K562 (cell line): ENCODE measurements around the gene SPATA2L. TPM values are rescaled to one million over a fixed set of nuclear protein-coding genes. Genes with fewer than 3 reads are reported as not detected.
A peak's percentile ranks its signal among the peaks of the same experiment; 100 is the strongest.

Source experiments
- BHLHE40 ChIP-seq: IDR thresholded peaks from 2 replicates; pipeline ENCODE4 v1.6.1; 2011; ENCODE audit warnings: low read length, improper control_type of control experiment
- E4F1 ChIP-seq: fragments of 250-450 bp; sonication (Bioruptor Pico); IDR thresholded peaks from 2 replicates; pipeline ENCODE4 v1.5.0; 2021; ENCODE audit warnings: mild to moderate bottlenecking, borderline replicate concordance
- ETV5 ChIP-seq: sonication (generic); formaldehyde crosslinking; IDR thresholded peaks from 2 replicates; pipeline ENCODE4 v1.4.0; 2020; ENCODE audit warnings: low read depth, mild to moderate bottlenecking, missing genetic modification reagents
- HDAC1 ChIP-seq, 2 experiments: fragments of 450-650 bp; IDR thresholded peaks; 2 replicates each; pipeline ENCODE4 v1.6.1; 2016 to 2017; ENCODE audit warnings: inconsistent platforms in 1 of 2, mild to moderate bottlenecking in 1 of 2, moderate library complexity in 1 of 2
- HDGF ChIP-seq: fragments of 450-650 bp; IDR thresholded peaks from 2 replicates; pipeline ENCODE4 v1.6.1; 2016
- ID3 ChIP-seq, 2 experiments: fragments of 250-450 bp in 1 of 2; fragments of 450-650 bp in 1 of 2; sonication (Bioruptor Pico) in 1 of 2; IDR thresholded peaks; 2 replicates each; pipeline versions ENCODE4 v1.6.1 to v1.8.0; 2016 to 2021; ENCODE audit warnings: mild to moderate bottlenecking in 2 of 2, moderate library complexity in 2 of 2, missing compliant biosample characterization in 1 of 2, missing genetic modification characterization in 1 of 2
- NEUROD1 ChIP-seq: fragments of 150-350 bp; IDR thresholded peaks from 2 replicates; pipeline ENCODE4 v1.6.1; 2014; ENCODE audit warnings: borderline replicate concordance, low read length, low read depth; ENCODE audit not compliant: partially characterized antibody
- POLR2AphosphoS5 ChIP-seq: IDR thresholded peaks from 2 replicates; pipeline ENCODE4 v1.6.1; 2011; ENCODE audit warnings: mild to moderate bottlenecking, low read depth, low read length, moderate library complexity; ENCODE audit not compliant: control insufficient read depth, insufficient read depth
- RBM14 ChIP-seq: fragments of 200-400 bp; formaldehyde crosslinking; IDR thresholded peaks from 2 replicates; pipeline ENCODE4 v1.6.1; 2018; ENCODE audit warnings: low read depth, mild to moderate bottlenecking, low read length, moderate library complexity, borderline replicate concordance; ENCODE audit not compliant: insufficient read depth
- RUNX1 ChIP-seq: sonication (generic); IDR thresholded peaks from 2 replicates; pipeline ENCODE4 v1.6.1; 2016; ENCODE audit warnings: antibody characterized with exemption, low read depth
- SMC3 ChIP-seq: conservative IDR thresholded peaks from 2 replicates; pipeline ENCODE4 v1.6.1; 2011; ENCODE audit warnings: low read depth, low read length, improper control_type of control experiment; ENCODE audit not compliant: insufficient read depth
- TAF7 ChIP-seq: fragments of 450-650 bp; IDR thresholded peaks from 2 replicates; pipeline ENCODE4 v1.6.1; 2016; ENCODE audit warnings: missing genetic modification characterization, missing compliant biosample characterization
- XRCC4 ChIP-seq: IDR thresholded peaks from one replicate; pipeline ENCODE4 v1.6.1; 2011; ENCODE audit not compliant: insufficient read depth, insufficient read length; ENCODE audit errors: extremely low read depth
- ZBTB11 ChIP-seq, 3 experiments: fragments of 200-800 bp in 1 of 3; fragments of 250-450 bp in 1 of 3; fragments of 450-650 bp in 1 of 3; sonication (Bioruptor Pico) in 1 of 3; sonication (Bioruptor generic) in 1 of 3; formaldehyde crosslinking in 1 of 3; IDR thresholded peaks; 2 replicates each; pipeline versions ENCODE4 v1.6.1 to v1.8.0; 2016 to 2022; ENCODE audit warnings: mild to moderate bottlenecking in 2 of 3, missing genetic modification characterization in 2 of 3, missing compliant biosample characterization in 1 of 3, moderate library complexity in 1 of 3
- ZMIZ1 ChIP-seq, 2 experiments: fragments of 150-350 bp in 1 of 2; IDR thresholded peaks; 2 replicates each; pipeline ENCODE4 v1.6.1; 2012 to 2016; ENCODE audit warnings: low read depth in 2 of 2, low read length in 2 of 2, mild to moderate bottlenecking in 1 of 2, moderate library complexity in 1 of 2
- polyA plus RNA-seq, 8 experiments: library from polyadenylated mRNA; depleted of rRNA in 4 of 8; stranded (reverse) in 5 of 8; unstranded in 3 of 8; fragments of >200 nt; fragmentation: Nextera tagmentation in 2 of 8; fragmentation: Illumina TruSeq in 1 of 8; extraction: Ambion mirVana in 2 of 8; extraction: Trizol in 1 of 8; gene quantifications; 2 replicates each; pipeline versions ENCODE4 v1.2.1 to v1.2.3, GENCODE V29; 2011 to 2014; ENCODE audit warnings: inconsistent platforms in 1 of 8, missing spikeins in 1 of 8
- total RNA-seq, 7 experiments: library from RNA; depleted of rRNA in 6 of 7; stranded (reverse); fragments of >200 nt in 6 of 7; fragmentation: Illumina TruSeq in 2 of 7; extraction: Trizol in 2 of 7; gene quantifications; 2 replicates each; pipeline versions ENCODE4 v1.2.1 to v1.2.3, GENCODE V29; 2011 to 2021; ENCODE audit warnings: low replicate concordance in 1 of 7

SPATA2L gene
- total and polyA plus RNA-seq, 9 of the 15 experiments (the other 6 are each of a cell fraction or from before 2014, with no cell fraction given): 0.13 to 19.2 (median 4.8) TPM; not detected in 1

- TF ChIP-seq ZMIZ1 (IDR thresholded peaks at IDR 0.05; ENCODE audit: low read depth in 2 of 2, low read length in 2 of 2) (no peak), ZBTB11 (CRISPR knock-in tag; IDR thresholded peaks at IDR 0.05) (no peak; a peak in 1 of 6 replicates), POLR2AphosphoS5 (no peak), BHLHE40 (no peak), ID3 (CRISPR knock-in tag; IDR thresholded peaks at IDR 0.05) (no peak), ID3 (tag; IDR thresholded peaks at IDR 0.05) (no peak), HDAC1 (IDR thresholded peaks at IDR 0.05) (0 out of 4 replicates have a peak, but pooled peaks of 1 of the 2 experiments have one; percentile 26), ETV5 (CRISPR knock-in tag) (no peak), XRCC4 (no peak), RBM14 (no peak), HDGF (no peak), SMC3 (0 out of 2 replicates have a peak, but pooled peaks have one; percentile 2), E4F1 (no peak), NEUROD1 (no peak), RUNX1 (no peak), TAF7 (tag) (no peak)
These were observed 668 bp downstream of the SPATA2L start (continued) for GRCh38 chr16:89700649-89701424.
